ENCODE results near the gene NCF2. TPM values are rescaled to one million over a fixed set of nuclear protein-coding genes. Genes with fewer than 3 reads are reported as not detected.
"Not testable (repeated sequence)": the region's sequence is repeated elsewhere in the genome, so short reads cannot be mapped to it uniquely, and the experiment has no call there.

Gene NCF2
- total RNA-seq, 4 donors from 2014 or later: 0.39 to 5.0 (median 3.4) TPM

GRCh38 chr1:183632964-183633363 lies 42.7 kb upstream of the NCF2 start:
- Histone ChIP-seq H3K27me3 (no peaks in the 10 kb centered on the region), H3K36me3 (peaks cover 0 to 25% of the 10 kb centered on the region in 2 donors), H3K4me1 (peaks cover 33 to 38% of the 10 kb centered on the region in 2 donors), H3K9me3 (no peaks in the 10 kb centered on the region), H3K27ac (peak overlapping the region in 3 of 4 donors; percentile 60 to 89 (median 84)), H3K4me3 (peak overlapping the region in 2 of 4 donors; percentile 88 to 92)
- in situ Hi-C loops (cut with MboI; ENCODE audit: low sequenced_read_pairs in 4 of 4) (loop anchor here in 2 of 4 donors (5.0 to 25.0 kb wide), 3 partner anchors 158 to 346 kb away; partner anchors contain the start of gene SMG7 (in 2 of the 2)), intact Hi-C loops (cut with DNase I; ENCODE audit: low total_unique reads) (loop anchor here (10.0 kb wide), 1 partner anchor 1028 kb away; the partner anchor contains the start of gene RGS16)
- ATAC-seq (no peak), DNase-seq (no peak)
- TF ChIP-seq CTCF (IDR thresholded peaks at IDR 0.05 in 4 of 5, conservative IDR thresholded peaks at IDR 0.05 in 1 of 5) (no peak), POLR2A (IDR thresholded peaks at IDR 0.05) (no peak)

- in situ Hi-C loops (cut with MboI; ENCODE audit: low sequenced_read_pairs in 4 of 4): loop anchor here in 2 of 4 donors (5.0 to 25.0 kb wide), 3 partner anchors 157 to 345 kb away; partner anchors contain the start of gene SMG7 (in 2 of the 2)
Measured at GRCh38 chr1:183632114-183632513, 41.9 kb upstream of the NCF2 start.

GRCh38 chr1:183630748-183631147 lies 40.5 kb upstream of the NCF2 start:
- Histone ChIP-seq H3K4me1 (peaks cover 33 to 34% of the 10 kb centered on the region in 2 donors), H3K4me3 (no peak overlapping the region), H3K27me3 (no peaks in the 10 kb centered on the region), H3K9me3 (no peaks in the 10 kb centered on the region), H3K36me3 (peaks cover 0 to 26% of the 10 kb centered on the region in 2 donors), H3K27ac (peak overlapping the region in 1 of 4 donors; percentile 33)
- ATAC-seq (no peak), DNase-seq (no peak)
- in situ Hi-C loops (cut with MboI; ENCODE audit: low sequenced_read_pairs in 4 of 4): loop anchor here in 2 of 4 donors (5.0 to 25.0 kb wide), 3 partner anchors 156 to 343 kb away; partner anchors contain the start of gene SMG7 (in 2 of the 2)
- intact Hi-C loops (cut with DNase I; ENCODE audit: low total_unique reads): loop anchor here (10.0 kb wide), 1 partner anchor 1026 kb away; the partner anchor contains the start of gene RGS16
- TF ChIP-seq POLR2A (IDR thresholded peaks at IDR 0.05) (no peak), CTCF (IDR thresholded peaks at IDR 0.05 in 4 of 5, conservative IDR thresholded peaks at IDR 0.05 in 1 of 5) (no peak)

More at GRCh38 chr1:183632114-183632513, 41.9 kb upstream of the NCF2 start:
- intact Hi-C loops (cut with DNase I; ENCODE audit: low total_unique reads): loop anchor here (10.0 kb wide), 1 partner anchor 1027 kb away; the partner anchor contains the start of gene RGS16
- DNase-seq: no peak
- H3K27ac ChIP-seq: no peak overlapping the region
- peak overlapping the region in 1 of 4 donors; percentile 92 for H3K4me3 ChIP-seq
- H3K36me3 ChIP-seq: peaks cover 0 to 25% of the 10 kb centered on the region in 2 donors
- H3K9me3 ChIP-seq: no peaks in the 10 kb centered on the region
- no peak for TF ChIP-seq POLR2A (IDR thresholded peaks at IDR 0.05)
- no peak for TF ChIP-seq CTCF (IDR thresholded peaks at IDR 0.05 in 4 of 5, conservative IDR thresholded peaks at IDR 0.05 in 1 of 5)
- no peaks in the 10 kb centered on the region for H3K27me3 ChIP-seq
- ATAC-seq: no peak
- peaks cover 33 to 38% of the 10 kb centered on the region in 2 donors for H3K4me1 ChIP-seq

GRCh38 chr1:183628537-183628936 lies 38.3 kb upstream of the NCF2 start:
- Histone ChIP-seq H3K27me3 (no peaks in the 10 kb centered on the region), H3K4me3 (no peak overlapping the region), H3K4me1 (peaks cover 21% of the 10 kb centered on the region in 2 donors), H3K9me3 (no peaks in the 10 kb centered on the region), H3K36me3 (peaks cover 0 to 30% of the 10 kb centered on the region in 2 donors), H3K27ac (no peak overlapping the region)
- ATAC-seq: no peak
- in situ Hi-C loops (cut with MboI; ENCODE audit: low sequenced_read_pairs in 4 of 4): loop anchor here in 2 of 4 donors (10.0 to 25.0 kb wide), 2 partner anchors 341 to 344 kb away; no protein-coding TSS in a partner anchor
- intact Hi-C loops (cut with DNase I; ENCODE audit: low total_unique reads): no loop called here
- DNase-seq: no peak
- TF ChIP-seq CTCF (IDR thresholded peaks at IDR 0.05 in 4 of 5, conservative IDR thresholded peaks at IDR 0.05 in 1 of 5) (no peak), POLR2A (IDR thresholded peaks at IDR 0.05) (no peak)

- H3K27me3 ChIP-seq; H3K4me3 ChIP-seq; ATAC-seq; DNase-seq; intact Hi-C loops (cut with DNase I; ENCODE audit: low total_unique reads); H3K9me3 ChIP-seq: not testable (repeated sequence)
- in situ Hi-C loops (cut with MboI; ENCODE audit: low sequenced_read_pairs in 4 of 4): loop anchor here in 2 of 4 donors (10.0 to 25.0 kb wide), 2 partner anchors 339 to 341 kb away; no protein-coding TSS in a partner anchor
- peaks cover 8 to 11% of the 10 kb centered on the region in 2 donors for H3K4me1 ChIP-seq
- H3K36me3 ChIP-seq: peaks cover 0 to 30% of the 10 kb centered on the region in 2 donors
- peak overlapping the region in 2 of 4 donors; percentile 11 to 27 for H3K27ac ChIP-seq
Measured at GRCh38 chr1:183626236-183626635, 36.0 kb upstream of the NCF2 start.
